Cerebellar nuclear complex (tissue), 1 donor: ENCODE data around the gene TRPM7.
"Not testable (repeated sequence)": the region's sequence is repeated elsewhere in the genome, so short reads cannot be mapped to it uniquely, and the experiment has no call there.

Source experiments
- DNase-seq, 2 experiments: peaks; one replicate each; lab custom pipeline; 2025; lab: John Stamatoyannopoulos, UW

The TRPM7 gene, protein sequence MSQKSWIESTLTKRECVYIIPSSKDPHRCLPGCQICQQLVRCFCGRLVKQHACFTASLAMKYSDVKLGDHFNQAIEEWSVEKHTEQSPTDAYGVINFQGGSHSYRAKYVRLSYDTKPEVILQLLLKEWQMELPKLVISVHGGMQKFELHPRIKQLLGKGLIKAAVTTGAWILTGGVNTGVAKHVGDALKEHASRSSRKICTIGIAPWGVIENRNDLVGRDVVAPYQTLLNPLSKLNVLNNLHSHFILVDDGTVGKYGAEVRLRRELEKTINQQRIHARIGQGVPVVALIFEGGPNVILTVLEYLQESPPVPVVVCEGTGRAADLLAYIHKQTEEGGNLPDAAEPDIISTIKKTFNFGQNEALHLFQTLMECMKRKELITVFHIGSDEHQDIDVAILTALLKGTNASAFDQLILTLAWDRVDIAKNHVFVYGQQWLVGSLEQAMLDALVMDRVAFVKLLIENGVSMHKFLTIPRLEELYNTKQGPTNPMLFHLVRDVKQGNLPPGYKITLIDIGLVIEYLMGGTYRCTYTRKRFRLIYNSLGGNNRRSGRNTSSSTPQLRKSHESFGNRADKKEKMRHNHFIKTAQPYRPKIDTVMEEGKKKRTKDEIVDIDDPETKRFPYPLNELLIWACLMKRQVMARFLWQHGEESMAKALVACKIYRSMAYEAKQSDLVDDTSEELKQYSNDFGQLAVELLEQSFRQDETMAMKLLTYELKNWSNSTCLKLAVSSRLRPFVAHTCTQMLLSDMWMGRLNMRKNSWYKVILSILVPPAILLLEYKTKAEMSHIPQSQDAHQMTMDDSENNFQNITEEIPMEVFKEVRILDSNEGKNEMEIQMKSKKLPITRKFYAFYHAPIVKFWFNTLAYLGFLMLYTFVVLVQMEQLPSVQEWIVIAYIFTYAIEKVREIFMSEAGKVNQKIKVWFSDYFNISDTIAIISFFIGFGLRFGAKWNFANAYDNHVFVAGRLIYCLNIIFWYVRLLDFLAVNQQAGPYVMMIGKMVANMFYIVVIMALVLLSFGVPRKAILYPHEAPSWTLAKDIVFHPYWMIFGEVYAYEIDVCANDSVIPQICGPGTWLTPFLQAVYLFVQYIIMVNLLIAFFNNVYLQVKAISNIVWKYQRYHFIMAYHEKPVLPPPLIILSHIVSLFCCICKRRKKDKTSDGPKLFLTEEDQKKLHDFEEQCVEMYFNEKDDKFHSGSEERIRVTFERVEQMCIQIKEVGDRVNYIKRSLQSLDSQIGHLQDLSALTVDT (N-terminal part only)

DNA sequence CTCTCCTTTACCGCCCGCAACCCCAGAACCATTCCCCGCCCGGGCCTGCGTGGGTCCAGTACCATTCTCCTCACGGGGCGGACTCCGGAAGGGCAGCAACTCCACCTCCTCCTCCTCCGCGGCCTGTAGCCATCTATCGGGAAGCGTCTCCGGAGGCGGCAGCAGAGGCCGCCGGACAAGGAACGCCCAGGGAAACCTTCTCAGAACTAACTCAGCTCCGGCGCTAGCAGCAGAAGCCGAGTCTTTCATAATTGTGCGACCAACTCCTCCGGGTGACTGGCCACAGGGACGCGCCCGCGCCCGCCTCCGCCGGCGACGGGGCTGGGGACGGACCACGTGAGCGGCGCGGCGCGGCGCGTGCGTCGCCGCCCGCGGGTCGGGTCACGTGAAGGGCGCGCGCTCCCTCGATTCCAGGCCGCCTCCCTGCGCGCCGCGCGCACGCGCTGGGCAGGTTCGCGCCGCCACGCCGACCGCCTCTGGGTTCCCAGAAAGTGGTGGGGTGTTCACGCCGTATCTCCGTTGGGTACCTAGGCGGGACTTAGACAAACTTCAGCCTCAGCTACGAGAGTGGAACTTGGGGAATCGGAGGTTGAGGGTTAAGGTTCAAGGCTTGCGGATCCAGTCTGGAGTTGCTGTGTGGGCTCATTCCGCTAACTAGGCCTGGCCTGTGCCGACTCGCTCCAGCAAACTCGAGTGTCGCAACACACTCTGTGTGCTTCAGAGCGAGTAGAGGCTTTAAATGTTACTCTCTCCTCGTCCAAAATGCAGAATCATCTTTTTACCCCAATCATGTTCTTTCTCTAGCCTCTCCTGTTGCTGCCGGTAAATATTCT lies at the start of gene TRPM7:
Gene TRPM7, minus strand, starts transcription at position 329 of the 833 bp plus-strand sequence. Its CDS starts 264 bp downstream, at position 65.
- DNase-seq = peak in 1 of 2 experiments; percentile 59

DNA sequence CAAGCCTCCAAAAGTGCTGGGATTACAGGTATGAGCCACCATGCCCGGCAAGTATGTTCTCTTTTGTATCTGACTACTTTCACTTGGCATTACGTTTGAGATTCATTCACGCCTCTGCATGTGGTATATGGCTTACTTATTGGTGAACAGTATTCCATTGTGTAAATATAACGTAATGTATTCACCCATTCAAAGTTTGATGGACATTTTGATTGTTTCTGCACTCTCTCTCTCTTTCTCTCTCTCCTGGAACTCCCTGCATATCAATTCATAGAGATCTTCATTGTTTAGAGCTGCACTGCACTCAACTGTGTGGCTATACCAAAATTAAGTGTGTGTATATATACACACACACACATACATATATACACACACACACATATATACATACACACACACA lies 48.6 kb upstream of the TRPM7 start:
- DNase-seq = no peak

DNA sequence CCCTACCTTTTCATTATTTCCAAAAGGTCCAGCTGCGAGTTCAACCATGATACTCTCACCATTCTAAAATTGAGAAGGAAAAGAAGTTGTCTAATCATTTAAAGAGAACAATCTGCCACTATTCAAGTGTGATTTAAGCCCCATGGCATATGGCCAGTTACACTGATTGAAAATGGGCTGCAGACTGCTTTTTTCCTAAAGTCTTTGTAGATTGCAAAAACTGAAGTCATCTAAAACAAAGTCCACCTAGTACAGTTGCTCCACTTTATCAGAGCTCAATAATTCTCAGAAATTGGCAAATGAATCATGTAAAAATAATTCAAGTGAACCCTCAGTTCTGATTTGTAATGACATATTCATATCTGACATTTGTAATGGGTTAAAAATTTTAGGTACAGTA lies 39.7 kb upstream of the TRPM7 start:
- no peak for DNase-seq

DNA sequence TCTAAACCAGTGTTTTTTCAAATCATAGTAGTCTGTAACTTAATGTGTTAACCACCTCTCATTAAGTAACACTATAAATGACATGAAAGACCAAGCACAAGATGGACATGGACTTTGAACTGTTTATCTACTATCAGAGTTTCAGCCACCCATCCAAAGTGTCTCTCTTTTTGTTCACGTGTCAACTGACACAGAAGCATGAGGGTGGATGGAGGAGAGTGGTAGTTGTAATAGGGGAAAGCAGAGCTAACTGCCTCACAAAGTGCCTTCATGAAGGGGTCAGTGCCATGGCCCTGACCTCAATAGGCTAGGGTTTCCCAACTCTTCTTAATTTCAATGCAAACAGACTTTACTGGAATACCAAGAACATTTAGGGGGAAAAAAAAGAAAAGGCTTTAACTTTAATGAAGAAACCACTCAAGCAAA lies 32.1 kb upstream of the TRPM7 start:
- no peak for DNase-seq

DNA sequence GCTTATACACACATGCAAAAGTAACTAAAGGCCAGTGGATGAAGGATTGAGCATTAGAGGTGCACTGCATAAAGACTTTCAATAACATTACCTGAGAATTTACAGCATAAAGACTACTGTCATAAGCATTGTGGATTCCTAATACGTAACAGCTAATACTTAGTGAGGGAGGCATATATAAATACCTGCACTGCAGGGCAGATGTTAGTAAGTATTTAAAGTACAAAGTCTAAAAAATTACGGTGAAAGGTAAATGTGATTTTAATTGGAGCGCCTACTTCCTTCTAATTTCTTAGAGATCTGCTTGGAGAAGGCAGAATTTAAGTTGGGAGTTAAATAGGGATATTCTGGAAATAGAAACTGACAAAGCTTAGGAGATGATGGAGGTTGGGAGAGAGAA lies 25.4 kb upstream of the TRPM7 start:
- DNase-seq = no peak

DNA sequence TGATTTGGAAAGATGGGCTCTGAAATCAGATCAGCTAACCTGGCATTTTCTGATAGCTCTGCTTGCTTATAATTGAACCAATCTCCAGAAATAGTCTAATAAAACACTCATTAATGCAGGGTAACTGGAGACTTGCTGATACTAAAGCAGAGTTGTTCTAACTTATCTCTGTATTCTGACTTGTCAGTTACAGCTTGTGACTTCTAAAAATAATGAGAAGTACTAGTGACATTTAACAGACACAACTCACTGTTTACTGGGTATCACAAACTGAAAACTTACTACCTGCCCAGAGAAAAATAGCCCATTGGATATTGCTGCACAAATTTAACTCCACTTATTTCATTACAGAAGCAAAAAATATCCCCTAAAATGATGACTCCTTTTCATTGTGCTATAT lies 24.0 kb upstream of the TRPM7 start:
- DNase-seq = no peak

DNA sequence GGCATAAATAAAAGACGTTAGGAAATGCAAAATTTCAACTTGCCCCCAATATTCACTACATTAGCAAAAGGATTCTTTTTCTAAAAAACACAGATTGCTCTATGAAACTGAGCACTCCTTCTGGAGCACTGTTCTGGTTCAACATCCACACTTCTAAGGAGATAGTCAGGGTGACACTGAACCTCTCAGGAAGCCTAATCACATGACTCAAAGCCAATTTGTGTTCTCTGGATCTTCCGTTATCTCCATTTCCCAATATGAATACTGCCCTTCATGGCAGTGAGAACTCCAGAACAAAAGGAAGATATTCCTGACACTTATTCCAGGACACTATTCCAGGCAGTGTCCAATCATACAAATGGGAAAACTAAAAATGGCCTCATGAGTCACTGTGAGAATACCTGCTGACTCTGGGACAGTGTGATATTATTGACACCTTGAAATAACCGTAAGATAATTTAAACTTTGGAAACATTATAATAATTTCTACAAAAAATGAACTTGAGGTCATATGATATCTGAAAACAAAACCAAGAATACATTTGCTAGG lies 21.4 kb upstream of the TRPM7 start:
- no peak for DNase-seq

DNA sequence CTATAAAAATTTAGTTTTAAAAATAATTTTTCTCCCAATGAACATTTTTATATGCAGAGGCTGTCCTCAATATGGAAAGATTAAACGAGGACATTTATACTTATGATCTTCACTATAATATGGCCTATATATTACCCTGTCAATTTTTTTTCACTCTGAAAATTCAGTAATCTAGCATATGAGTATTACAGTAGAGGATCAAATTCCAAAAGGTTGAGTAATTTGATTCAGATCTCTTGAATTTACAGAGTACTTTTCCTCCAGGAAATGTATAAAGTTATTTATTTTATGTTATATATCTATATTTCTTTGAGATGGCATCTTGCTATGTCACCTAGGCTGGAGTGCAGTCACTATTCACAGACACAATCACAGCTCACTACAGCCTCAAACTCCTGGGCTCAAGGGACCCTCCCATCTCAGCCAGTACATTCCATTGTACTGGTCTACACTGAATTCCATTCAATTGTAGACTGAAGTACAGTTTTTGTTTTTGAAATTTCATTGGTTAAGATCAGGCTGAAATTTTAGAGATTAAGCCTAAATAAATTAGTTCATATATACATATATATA lies 16.3 kb upstream of the TRPM7 start:
- no peak for DNase-seq

DNA sequence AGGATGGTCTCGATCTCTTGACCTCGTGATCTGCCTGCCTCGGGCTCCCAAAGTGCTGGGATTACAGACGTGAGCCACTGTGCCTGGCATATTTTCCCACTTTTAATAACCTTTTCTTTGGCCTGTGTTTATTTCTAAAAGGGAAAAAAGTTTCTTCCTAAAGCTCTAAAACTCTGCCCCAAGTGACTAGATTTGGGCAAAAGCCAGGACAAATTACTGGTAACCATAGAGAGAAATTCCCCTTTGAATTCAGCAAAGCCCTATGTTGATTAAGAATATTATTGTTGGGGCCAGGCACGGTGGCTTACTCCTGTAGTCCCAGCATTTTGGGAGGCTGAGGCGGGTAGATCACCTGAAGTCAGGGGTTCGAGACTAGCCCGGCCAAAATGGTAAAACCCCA lies 11.5 kb upstream of the TRPM7 start:
- DNase-seq = no peak

DNA sequence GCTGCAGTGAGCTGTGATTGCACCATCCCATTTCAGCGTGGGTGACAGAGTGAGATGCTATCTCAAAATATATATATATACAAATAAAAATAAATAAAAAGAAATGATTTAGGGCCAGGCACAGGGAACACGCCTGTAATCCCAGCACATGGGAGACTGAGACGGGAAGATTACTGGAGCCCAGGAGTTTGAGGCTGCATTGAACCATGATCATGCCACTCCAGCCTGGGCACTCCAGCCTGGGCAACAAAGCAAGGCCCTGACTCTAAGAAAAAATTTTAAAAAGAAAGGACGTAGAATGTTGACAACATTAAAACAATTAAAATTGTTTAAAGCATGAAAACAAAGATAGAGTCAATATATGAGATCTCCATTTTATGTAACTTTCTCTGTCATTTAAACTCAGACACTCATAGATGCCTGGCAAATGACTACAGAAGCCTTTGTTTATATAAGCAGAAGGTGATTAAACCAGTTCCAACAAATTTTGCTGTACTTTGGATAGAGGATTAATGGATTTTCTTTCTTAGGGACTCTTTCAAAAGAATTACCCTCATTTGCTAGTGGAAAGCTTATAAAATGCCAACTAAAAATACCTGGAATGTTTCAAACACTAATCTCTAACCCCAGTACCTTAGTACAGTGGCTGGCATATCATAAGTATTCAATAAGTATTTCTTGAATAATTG lies 10.7 kb upstream of the TRPM7 start:
- DNase-seq = no peak

DNA sequence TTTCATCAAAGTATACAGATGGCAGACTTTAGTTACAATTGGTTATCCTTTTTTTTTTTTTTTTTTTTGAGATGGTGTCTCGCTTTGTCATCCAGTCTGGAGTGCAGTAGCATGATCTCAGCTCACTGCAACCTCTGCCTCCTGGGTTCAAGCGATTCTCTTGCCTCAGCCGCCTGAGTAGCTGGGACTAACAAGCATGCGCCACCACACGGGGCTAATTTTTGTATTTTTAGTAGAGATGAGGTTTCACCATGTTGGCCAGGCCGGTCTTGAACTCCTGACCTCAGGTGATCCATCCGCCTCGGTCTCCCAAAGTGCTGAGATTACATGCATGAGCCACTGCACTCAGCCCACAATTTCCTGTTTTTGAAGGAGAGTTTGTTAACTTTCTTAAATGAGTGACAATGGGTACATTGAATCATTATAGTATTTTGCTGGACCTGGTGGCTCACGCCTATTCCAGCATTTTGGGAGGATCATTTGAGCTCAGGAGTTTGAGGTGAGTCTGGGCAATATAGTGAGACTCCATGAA lies 8.1 kb upstream of the TRPM7 start:
- not testable (repeated sequence) for DNase-seq

DNA sequence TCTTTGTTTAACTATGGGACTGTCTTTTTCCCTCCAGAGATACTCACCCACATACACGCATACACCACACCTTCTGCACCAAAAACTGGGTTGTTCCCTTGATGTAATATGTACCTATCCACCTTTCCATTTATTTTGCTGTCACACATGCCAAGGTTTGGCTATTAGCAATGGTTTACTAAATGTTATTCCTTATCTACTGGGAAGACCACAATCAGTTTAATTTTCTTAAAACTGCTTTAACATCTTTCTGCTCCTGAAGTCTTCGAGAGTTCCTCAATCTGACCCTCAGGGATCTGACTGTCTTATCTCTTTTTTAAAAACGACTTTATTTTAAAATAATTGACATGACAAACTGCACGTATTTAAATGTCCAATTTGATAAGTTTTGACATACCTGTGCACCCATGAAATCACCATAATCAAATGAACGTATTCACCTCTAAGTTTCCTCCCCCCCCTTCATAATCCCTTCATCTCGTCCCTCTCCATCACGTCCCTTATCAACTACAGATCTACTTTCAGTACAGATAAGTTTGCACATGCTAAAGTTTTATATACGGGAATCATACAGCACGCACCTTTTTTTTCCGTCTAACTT lies 805 bp upstream of the TRPM7 start:
- DNase-seq = peak in 1 of 2 experiments; percentile 0

DNA sequence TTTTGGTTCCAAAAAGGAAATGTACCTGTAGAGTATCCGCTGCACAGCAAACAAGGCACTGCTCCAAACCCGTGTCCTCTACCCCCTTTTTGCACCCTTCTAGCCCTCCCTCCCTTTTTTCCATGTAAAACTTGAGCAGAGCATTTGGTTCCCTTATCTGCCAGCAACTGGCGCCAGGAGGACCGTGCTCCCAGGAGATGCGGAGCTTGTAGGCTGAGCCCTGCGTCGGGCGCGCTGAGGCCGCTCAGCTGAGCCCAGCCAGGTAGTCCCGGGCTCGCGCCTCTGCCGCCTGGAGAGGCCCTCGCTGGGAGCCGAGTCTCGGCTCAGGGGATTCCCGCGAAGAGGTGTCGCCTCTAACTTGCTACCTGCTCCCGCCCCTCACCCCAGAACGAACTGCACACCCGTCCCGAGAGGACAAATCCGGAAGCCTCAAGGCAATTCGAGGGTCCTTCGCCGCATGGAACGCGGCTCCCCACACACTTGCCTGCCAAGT lies 575 bp downstream of the TRPM7 start:
- peak in 1 of 2 experiments; percentile 34 for DNase-seq

DNA sequence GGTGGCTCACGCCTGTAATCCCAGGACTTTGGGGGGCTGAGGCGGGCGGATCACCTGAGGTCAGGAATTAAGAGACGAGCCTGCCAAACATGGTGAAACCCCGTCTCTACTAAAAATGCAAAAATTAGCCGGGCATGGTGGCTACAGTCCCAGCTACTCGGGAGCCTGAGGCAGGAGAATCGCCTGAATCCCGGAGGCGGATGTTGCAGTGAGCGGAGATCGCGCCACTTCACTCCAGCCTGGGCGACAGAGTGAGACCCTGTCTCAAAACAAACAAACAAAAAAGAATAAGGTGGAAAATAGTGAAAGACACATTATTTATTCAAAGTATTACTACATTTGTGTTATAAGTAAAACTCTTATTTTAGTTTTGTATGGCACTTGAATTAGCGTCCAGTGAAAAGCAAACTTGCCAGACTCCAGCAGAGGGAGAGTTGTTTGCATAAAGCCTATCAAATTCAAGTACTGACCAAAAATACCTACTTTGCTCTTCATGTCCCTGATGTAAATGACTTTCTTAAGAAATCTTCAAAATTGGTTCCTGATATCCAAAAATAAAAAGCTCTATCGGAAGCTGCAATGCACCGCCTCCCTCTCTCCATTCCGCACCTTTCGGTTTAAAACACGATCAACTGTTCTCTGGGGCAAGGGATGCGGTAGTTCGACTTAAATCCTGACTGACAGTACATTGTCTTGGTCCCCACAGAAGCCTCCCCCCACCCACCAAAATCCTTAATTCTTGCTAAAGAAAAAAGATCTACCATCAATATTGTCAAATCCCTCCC lies 1.2 kb downstream of the TRPM7 start:
- no peak for DNase-seq

DNA sequence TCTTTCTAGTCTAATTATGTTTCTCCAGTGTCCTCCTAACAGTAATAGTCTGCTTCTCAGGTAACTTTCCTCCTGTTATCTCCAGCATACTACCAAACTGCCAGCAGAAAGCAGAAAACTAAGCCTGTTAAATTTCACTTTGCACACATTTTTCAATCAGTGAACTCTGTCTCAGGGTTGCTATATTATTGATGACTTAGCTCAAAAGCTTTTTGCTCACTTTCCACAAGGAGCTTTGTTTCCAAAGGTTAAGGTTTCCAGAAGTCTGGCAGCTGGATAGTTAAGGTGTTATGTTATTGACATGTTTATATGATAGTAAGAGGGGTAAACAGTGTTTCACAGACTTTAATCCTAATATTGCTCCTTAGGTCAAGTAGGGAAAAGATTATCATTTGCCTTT lies 5.1 kb downstream of the TRPM7 start:
- DNase-seq = no peak

DNA sequence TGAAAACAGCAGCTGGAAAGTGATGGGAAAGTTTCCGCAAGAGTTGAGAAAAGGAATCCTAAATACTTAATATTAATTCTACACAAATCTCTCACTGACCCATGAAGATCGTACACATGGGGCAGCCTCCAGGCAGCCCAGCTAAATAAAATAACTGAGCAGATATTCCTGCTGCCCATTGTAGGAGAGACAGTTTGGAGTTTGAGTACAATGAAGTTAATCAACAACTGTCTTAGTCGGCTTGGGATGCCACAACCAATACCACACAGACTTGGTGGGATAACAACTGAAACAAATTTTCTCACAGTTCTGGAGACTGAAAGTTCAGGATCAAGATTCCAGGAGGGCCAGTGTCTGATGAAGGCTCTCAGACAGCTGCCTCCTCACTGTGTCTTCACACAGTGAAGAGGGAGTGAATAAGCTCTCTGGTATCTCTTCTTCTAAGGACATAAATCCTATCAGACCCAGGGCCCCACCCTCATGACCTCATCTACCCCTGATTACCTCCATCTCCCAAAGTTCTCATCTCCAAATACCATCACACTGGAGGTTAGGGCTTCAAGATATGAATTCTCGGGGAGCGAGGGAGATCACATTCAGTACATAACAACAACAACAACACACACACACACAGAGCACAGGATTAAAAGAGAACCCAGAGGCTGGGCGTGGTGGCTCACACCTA lies 9.7 kb downstream of the TRPM7 start:
- no peak for DNase-seq

DNA sequence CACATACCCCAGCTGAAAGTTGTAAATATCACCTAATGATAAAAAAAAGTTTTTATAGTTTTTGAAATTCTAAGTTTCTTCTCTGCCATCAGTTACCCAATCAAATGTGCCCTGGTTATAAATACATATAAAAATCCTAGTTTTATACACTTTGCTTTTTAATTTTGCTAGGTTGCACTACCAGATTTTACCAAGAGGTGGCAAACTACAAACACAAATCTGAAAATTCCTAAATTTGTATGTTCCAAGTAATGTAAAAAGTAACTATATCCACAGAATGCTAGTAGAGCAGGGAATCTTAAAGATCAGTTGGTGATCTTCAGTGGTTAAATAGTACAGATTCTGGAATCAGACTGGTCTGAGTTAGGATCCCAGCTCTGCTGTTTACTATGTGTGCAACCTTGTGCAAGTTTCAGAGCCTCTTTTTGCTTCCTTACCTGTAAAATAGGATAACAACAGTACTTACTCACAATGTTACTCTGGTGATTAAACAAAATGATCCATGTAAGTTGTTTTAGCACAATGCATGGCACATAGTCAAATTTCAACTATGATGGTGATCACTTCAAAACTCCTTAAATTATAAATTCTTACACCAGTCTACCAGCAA lies 11.0 kb downstream of the TRPM7 start:
- DNase-seq = no peak
